ENCODE measurements around the gene SLC6A2.

SLC6A2 gene

DNA sequence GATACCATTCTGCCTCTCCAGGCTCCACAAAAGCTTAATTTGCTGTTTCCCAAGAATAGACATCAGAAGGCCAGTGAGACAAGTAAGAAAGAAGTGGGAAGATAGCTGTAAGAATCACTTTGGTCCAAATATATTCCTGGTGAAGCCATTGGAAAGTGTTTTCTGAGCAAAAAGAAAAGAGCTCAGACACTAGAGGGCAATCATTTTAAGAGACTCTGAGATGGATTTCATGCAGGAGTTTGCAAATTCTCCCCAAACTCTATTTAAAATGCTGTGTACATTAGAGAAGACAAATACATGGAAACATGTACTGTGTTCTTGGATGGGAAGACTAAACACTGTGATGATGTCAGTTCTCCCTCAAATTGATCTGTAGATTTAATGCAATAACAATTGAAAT is 8.0 kb upstream of the SLC6A2 start:
- DNase-seq, result no peak

DNA sequence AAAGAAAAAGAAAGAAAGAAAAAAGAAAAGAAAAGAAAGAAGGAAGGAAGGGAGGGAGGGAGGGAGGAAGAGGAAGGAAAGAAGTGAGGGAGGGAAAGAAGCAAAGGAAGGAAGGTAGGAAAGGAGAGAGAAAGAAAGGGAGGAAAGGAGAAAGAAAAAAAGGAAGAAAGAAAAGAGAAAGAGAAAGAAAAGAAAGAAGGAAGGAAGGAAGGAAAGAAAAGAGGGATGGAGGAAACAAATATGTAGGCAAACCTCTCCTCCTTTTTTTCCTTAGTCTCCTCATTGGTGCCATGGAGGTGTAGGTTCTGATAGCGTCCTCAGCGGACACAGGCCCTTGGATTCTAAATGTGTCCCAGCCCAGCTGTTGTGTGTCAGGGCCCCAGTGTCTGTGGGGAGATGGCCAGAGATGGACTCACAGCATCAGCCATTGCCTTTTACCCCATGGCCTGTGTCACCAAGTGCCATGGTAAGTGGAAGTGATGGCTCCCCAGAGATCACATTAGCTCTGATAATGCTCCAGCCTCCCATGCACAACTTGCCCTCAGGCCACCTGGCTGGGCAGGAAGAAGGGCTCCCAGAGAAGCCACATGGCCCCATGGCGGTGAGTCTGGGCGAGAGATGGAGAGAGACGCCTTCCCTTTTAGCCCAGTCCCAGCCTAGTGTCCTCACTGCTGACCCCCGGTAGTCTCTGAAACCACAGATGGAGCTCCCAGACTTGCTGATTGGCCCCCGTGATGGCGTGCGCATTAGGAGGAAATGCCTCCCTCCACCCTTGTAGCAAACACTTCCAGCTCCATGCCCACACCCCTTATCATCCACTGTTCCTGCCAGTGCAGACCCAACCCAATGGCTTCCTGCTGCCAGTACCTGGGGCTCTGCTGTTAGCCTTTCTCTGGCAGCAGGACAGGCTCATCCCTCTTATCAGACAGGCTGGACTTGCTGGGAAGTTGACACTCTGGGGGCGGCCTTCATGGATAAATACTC is 3.7 kb upstream of the SLC6A2 start:
- no peak for DNase-seq

DNA sequence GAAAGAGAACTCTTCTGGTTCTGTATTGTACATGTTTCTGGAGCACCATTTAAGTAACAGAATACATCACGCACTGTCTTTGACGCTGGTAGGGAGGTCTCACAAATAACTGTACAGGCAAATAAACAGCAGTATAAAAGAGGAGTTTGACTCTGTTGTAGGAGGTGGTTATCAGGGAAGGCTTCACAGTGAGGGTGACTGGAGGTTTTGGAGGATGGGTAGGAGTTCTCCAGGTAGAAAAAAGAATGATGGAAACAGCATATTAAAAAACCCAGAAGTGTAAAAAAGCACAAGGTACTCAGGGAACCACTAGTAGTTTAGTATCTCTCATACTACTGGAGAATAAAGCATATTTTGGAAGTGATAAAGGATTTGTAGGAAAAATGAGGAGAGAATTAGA is 2.7 kb upstream of the SLC6A2 start:
- no peak for DNase-seq

DNA sequence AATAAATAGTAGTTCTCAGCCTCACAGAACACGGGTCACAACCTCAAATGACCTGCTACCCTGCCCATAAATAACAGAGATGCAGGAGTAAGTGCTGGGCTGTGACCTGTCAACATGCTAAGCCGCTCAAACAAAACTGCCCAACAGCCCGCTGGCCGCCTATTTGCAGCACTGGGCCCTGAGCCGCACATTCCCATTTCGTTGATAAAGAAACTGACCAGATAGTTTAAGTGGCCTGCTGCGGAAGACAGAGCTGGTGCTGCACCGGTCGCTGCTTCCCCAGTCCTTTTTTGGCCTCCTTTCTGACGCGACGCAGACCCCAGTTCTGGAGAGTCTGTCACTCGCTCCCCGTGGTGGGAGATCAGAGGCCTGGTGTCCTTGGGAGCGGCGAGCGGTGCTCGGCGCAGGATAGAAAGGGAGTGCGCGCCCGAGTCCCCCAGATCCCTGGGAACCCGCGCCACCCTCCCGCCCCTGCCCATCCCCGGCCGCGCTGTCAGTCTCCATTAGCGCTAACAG is 349 bp upstream of the SLC6A2 start:
- no peak for DNase-seq

DNA sequence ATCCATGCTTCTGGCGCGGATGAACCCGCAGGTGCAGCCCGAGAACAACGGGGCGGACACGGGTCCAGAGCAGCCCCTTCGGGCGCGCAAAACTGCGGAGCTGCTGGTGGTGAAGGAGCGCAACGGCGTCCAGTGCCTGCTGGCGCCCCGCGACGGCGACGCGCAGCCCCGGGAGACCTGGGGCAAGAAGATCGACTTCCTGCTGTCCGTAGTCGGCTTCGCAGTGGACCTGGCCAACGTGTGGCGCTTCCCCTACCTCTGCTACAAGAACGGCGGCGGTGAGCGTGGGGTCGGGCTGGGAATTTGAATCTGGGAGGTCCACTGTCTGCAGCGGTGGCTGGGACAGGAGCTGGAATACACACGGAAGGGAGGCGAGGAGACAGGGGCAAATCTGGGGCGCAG is 904 bp downstream of the SLC6A2 start:
- DNase-seq, result no peak

DNA sequence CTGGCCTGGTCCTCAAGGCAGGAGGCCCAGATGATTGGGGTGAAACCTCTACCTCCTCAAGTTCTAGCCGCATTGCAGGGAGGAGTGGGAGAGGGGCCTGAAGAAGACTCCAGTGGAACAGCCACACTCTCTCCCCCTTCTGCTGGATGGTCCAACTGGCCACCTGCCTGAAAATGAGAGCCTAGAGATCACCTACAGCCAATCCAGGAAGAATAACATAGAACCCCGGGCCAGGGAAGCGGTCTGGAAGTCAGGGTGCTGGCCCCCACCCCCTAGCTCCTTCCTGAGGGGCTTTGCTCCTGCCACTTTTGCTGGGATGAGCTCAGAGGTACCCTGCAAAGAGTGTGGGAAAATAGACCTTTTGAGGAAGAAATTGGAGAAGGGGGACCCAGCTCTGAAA is 1.8 kb downstream of the SLC6A2 start:
- DNase-seq, result no peak

DNA sequence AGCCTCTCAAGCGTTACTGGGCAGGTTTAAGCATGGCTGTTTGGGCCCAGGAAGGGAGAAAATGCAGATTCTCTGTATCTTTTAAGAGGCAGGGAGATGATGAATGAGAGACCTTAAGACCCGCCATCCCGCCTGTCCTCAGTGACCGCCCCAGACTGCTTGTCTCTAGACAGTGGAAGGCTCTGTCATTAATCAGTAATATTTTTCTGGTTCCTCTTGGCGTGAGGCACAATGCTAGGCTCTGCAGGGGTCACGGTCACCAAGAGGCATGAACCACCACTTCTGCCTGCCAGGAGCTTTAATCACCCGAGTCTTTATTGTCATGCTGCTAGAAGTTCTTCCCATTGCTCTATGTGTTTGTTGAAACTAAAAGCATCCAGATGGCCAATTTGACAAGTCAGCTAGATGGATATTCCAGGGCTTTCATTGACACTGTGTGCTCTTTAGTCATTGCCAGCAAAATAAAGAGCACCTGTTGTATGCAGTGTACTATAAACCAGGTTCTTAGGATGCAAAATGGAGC is 3.2 kb downstream of the SLC6A2 start:
- DNase-seq, result no peak

DNA sequence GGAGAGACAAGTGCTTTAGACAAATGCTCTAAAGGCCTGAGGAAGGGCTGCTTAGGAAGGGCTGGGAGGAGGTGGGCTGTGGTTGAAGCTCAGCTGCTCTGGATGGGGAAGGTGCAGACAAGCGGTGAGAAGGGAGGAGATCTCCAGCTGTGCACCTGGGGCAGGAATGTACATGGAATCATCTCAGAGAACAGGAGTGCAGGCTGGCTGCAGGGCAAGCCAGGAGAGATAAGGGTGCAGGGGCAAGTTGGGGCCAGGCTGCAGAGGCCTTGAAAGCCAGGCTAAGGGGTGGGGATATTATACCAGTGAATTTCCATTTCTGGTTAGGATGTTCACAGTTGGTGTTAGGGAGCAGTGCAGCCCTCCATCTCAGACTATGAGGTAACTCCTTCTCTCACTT is 4.2 kb downstream of the SLC6A2 start:
- DNase-seq, result no peak

DNA sequence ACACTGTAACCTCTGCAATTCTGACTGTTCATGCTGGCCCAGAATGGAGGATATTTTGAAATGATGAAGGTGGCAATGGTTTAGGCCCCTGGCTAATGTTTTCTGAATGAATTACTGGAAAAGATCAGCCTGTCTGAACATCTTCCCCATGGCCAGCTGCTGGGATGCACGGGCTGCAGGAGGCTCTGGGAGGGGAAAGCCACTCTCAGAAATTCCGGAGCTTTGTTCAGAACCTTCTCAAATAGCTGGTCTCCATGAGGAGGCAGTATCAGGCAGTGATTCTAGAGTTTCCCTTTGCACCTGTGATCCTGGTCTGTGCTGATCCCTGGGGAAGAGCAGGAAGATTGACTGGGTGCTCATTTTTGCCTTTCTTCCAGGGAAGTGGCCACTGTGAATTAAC is 5.0 kb downstream of the SLC6A2 start:
- no peak for DNase-seq

DNA sequence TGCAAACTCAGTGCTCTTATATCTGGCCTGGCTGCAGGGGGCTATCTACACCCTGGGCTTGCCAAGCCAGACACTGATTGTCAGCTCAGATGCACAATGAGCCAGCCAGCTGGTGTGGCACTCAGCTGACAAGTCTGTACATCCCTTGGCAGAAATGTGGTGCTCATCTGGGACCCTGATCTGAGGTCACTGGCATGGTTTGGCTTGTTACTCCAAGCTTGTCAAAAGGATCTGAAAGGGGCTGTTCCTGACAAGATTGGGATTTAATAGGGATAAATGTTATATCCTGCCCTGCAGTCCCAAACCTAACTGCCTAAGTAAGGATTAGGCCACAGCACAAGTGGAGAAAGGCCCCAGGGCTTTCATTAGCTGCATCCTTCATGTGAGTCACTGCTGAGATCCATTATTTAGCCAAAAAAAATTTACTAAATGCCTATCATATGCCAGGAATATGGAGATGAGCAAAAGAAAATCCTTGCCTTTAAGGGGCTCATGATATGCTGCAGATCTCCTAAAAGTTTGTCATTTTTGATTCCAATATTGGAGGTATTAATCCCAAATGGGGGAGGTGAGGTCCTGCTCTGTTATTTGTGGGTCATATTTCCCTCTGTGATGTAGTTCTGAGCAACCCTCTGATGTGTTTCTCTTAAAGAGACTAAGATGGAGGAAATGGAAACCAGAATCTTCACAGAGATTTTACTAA is 6.3 kb downstream of the SLC6A2 start:
- DNase-seq, result no peak

DNA sequence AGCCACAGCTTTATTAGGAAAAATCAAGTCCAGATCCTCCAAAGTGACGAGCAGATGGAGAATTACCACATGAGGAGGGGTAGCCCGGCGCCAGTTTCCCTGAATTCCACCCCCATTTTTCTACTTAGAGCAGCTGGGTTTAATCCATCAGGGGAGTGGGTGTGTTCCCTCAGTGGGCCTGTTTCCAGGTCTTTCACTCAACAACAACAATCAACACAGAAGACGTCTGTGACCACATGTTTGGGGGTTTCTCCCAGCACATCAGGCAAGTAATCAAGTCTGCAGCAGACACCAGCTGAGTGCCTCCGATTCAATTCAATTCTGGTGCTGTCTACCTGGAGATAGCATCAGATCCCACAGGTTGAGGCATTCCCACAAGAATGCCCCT is 6.8 kb downstream of the SLC6A2 start:
- DNase-seq, result no peak

DNA sequence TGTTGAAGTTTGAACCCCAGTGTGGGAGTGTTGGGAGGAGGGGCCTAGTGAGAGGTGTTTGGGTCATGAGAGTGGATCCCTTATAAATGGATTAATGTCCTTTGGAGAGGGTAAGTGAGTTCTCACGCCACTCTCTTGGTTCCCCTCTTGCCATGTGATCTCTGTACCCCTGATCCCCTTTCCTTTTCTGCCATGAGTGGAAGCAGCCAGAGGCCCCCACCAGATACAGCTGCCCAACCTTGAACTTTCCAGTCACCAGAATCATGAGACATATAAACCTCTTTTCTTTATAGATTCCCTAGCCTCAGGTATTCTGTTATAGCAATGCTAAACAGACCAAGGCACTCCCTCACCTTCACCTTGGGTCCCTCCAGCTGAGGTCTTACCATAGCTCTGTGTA is 7.4 kb downstream of the SLC6A2 start:
- no peak for DNase-seq

DNA sequence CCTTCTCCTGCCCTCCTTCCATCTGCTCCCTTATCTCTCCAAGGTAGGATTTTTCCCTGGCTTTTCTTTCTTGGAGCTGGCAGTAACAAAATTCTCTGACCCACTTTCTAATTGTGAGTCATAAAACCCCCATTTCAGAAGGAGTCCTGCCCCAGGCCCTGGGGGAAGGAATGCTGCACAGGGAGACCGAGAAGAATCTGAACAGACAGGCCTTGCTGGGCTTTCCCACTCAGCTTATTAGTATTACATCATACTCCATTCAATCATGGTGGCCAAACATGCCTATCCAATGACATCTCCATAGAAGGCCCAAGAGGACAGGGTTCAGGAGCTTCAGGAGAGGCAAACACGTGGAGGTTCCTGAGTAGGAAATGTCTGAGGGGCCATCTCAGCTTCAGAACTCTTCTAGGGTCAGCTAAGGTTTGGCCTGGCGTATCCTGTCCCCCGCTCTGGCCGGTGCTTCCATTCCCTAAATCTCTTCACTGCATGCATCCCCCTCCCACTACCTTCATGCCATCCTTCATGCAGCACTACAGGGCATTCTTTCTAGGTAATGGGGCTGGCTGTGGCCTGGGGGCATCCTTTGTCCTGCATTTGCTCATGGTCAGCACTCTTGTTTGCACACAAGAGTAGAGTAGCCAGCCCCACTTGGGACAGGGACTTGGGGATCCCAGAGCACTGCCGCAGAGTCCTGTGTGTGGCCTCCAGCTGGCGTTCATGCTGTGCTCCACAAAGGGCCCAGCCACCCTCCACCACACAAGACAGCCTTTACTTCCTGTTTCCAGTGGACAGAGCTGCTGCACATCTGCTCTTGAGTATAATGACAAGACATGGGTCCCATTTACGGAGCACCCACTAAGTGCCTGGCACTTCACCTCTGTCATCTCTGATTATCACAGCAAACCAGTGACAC is 8.2 kb downstream of the SLC6A2 start:
- DNase-seq, result no peak

DNA sequence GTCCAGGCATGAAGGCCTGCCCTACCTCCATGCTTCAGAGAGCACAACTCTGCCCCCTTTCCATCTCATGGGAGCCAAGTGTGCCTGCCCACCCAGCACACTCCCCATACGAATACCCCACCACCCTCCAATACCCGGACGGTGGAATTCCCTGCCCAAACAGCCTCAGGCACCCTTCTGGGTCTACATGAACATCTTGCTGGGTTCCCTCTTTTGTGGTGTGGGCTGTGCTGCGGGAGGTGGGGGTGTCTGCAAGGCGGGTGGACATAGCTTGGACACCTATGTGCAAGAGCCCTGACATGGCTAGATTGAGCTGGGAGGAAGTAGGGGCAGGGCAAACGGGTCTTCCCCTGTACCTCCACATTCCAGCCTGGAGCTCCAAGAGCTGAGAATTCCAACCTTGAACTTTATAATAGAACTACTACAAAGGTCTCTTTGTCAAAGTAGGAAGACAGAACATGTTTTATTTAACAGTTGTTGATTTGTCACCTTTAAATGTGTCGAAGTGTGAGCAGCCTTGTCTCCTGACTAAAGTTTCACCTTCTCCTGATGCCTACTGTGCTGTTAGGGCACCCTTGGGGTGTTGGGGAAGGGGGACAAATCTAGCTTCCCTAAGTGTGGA is 9.1 kb downstream of the SLC6A2 start:
- DNase-seq, result no peak

DNA sequence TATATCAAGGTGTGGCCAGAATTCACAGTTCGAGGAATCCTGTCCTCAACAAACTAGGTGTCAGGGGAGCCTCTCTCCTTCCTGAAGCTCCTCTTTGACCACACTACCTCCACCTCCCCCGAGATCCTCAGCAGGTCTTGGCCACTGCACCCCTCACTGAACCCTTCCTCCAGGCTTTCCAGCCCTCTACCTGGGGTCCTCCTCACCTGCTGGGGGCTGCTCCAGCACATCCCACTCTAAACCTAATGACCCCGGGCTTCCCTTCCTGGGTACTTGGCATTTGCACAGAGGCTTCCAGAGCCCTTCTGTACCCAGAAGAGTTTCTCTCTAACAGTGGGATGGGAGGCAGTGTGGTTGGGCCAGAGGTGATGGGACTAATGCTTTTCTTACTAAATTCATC is 9.7 kb downstream of the SLC6A2 start:
- no peak for DNase-seq

DNA sequence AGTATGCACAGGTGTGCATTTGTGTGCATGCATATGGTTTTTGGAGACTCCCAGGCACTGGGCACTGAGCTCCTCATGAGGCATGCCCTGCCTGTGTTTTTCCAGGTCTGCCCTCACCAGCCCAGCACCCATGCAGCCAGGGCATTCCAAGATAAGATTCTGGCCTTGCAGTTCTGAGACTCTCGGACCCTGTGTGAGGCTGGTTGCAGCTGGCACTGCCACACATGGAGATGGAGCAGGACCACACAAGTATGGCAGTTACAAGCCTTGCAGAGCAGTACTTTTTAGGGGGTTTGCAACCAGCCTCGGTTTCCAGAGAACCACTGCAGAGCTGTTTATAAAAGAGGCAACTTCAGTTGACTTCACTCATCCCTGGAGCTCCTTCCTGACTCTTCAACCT is 10.2 kb downstream of the SLC6A2 start:
- DNase-seq, result no peak

DNA sequence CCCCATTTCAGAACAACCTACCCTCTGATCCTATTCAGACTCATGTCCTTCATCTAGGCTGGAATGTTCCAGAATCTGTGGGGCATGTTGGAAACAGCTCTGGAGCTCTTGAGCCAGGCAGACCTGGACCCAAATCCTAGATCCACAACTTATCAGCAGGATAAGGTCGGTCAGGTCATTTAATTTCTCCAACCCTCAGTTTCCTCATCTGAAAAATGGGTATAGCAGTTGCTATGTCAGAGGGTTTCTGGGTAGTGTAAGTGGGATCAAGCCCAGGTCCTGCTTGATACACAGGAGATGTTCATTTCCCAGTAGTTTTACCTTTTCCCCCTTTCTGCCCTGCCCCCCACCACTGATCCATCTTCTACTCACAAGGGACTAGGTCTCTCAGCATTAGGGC is 12.0 kb downstream of the SLC6A2 start:
- no peak for DNase-seq

DNA sequence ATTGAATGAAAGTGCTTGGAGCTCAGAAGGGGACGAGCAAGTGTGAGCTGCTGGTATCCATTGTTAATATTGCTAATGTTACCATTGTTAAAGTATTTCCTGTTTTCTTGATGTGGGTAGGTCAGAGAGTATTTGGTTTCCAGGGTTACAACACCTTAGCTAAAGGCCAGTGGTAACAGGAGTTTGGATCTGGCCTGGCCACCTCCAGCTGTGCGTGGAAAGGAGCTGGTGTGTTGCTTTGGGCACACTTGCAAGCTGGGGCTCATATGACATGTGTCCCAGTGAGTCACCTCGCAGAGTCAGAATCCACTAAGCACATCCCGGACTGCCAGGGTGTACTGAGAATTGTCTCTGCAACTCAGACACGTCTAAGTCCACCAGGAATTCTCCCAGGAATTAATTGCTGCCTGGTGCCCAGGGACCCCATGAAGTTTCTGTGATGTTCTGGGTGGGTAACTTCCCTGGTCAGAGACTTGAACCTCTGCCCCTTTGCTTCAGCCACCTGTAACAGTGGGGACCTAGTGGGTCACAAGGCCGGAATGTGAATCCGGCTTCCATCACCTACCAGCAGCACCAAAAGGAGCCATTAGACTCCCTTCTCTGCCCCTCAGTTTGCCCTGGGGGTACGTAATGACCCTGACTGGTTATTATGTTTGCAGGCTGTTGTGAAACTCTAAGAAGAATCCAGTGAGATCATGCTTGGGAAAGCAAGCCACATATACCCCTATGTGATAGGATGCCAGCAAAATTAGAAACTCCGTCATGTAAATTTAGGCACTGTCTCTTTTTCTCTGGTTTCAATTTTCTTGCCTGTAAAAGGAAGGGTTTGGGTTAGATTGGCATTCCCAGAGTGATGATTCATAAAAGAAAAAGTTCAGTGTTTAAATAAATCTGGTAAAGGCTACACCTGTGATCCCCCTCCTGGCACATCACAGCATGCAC is 12.8 kb downstream of the SLC6A2 start:
- DNase-seq, result no peak

DNA sequence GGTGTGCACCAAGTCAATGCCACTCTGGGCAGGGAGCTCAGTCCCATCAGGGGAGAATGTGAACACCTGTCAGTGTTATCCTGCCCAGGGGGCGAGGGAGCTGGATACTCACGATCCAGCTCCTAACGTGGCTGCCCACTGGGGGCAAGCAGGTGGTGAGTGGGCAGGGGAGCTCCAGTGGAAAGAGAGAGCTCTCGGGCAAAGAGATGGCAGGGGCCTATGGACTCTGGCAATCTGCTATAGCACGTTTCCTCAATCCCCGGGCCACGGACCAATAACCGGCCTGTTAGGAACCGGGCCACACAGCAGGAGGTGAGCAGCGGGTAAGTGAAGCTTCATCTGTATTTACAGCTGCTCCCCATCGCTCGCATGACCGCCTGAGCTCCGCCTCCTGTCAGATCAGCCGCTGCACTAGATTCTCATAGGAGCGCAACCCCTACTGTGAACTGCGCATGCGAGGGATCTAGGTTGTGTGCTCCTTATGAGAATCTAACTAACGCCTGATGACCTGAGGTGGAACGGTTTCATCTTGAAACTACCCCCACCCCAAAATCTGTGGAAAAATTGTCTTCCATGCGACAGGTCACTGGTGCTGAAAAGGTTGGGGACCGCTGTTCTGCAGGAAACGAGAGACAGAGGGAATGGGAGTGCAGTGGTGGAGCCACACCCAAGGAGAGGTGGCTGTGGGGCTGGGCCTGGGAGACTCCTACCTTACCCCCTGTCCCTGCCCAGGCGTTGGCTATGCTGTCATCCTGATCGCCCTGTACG is 15.6 kb downstream of the SLC6A2 start:
- no peak for DNase-seq

DNA sequence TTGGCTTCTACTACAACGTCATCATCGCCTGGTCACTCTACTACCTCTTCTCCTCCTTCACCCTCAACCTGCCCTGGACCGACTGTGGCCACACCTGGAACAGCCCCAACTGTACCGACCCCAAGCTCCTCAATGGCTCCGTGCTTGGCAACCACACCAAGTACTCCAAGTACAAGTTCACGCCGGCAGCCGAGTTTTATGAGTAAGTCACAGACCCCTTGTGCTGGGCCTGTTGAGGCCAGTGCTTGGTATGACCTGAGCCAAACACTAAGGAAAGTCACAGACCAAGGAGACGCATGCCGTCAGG is 16.1 kb downstream of the SLC6A2 start:
- DNase-seq, result no peak

DNA sequence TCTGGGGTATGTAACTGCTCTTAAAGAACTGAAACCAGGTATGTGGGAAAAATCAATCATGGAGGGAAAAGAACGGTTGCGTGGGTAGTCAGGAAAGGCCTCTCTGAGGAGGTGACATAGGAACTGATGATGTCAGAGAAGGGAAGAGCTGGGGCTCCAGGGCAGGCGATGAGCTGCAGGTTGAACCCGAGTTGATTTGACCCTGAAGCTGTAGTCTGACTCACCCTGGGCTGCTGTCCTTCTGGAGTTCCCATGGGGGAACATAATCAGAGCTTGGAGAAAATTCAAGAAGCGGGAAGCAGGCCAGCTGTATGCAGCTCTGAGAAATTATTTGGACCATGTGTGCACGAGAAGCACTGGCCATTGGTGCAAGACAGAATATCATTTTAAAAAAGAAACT is 16.7 kb downstream of the SLC6A2 start:
- no peak for DNase-seq

Measured in NCI-H526 treated with DMSO at 0.1 percent for 48 hours (cell line).